ENCODE results near the gene SLC22A23.

The SLC22A23 gene

GRCh38 chr6:3418496-3419060 lies 38.3 kb downstream of the SLC22A23 start:
- intact Hi-C loops (cut with DNase I; ENCODE audit: low total_unique reads), result no loop called here
- H3K4me3 ChIP-seq, result no peak overlapping the region
- TF ChIP-seq, protein P1, sequence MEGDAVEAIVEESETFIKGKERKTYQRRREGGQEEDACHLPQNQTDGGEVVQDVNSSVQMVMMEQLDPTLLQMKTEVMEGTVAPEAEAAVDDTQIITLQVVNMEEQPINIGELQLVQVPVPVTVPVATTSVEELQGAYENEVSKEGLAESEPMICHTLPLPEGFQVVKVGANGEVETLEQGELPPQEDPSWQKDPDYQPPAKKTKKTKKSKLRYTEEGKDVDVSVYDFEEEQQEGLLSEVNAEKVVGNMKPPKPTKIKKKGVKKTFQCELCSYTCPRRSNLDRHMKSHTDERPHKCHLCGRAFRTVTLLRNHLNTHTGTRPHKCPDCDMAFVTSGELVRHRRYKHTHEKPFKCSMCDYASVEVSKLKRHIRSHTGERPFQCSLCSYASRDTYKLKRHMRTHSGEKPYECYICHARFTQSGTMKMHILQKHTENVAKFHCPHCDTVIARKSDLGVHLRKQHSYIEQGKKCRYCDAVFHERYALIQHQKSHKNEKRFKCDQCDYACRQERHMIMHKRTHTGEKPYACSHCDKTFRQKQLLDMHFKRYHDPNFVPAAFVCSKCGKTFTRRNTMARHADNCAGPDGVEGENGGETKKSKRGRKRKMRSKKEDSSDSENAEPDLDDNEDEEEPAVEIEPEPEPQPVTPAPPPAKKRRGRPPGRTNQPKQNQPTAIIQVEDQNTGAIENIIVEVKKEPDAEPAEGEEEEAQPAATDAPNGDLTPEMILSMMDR (IDR thresholded peaks at IDR 0.05), result no peak
- no peak for DNase-seq
- no peaks in the 10 kb centered on the region for H3K4me1 ChIP-seq
- no peaks in the 10 kb centered on the region for H3K27me3 ChIP-seq
- H3K36me3 ChIP-seq, result no peaks in the 10 kb centered on the region
- no peaks in the 10 kb centered on the region for H3K9me3 ChIP-seq
- H3K27ac ChIP-seq, result no peak overlapping the region

GRCh38 chr6:3417473-3417872 lies 39.4 kb downstream of the SLC22A23 start:
- no peaks in the 10 kb centered on the region for H3K36me3 ChIP-seq
- no peak for DNase-seq
- no peaks in the 10 kb centered on the region for H3K4me1 ChIP-seq
- TF ChIP-seq, protein P1 (IDR thresholded peaks at IDR 0.05), result no peak
- no peak overlapping the region for H3K4me3 ChIP-seq
- H3K27me3 ChIP-seq, result no peaks in the 10 kb centered on the region
- intact Hi-C loops (cut with DNase I; ENCODE audit: low total_unique reads), result no loop called here
- no peak overlapping the region for H3K27ac ChIP-seq
- peaks cover 0 to 3% (median 0%) of the 10 kb centered on the region in 3 donors for H3K9me3 ChIP-seq

GRCh38 chr6:3415490-3415889 lies 41.4 kb downstream of the SLC22A23 start:
- intact Hi-C loops (cut with DNase I; ENCODE audit: low total_unique reads), result no loop called here
- TF ChIP-seq, protein P1 (IDR thresholded peaks at IDR 0.05), result no peak
- H3K36me3 ChIP-seq, result no peaks in the 10 kb centered on the region
- H3K9me3 ChIP-seq, result peaks cover 0 to 3% (median 0%) of the 10 kb centered on the region in 3 donors
- H3K4me3 ChIP-seq, result no peak overlapping the region
- H3K27me3 ChIP-seq, result no peaks in the 10 kb centered on the region
- no peak overlapping the region for H3K27ac ChIP-seq
- no peaks in the 10 kb centered on the region for H3K4me1 ChIP-seq
- no peak for DNase-seq

GRCh38 chr6:3415082-3415453 lies 41.8 kb downstream of the SLC22A23 start:
- Histone ChIP-seq H3K9me3 (peaks cover 0 to 3% (median 0%) of the 10 kb centered on the region in 3 donors), H3K27ac (no peak overlapping the region), H3K27me3 (no peaks in the 10 kb centered on the region), H3K4me1 (no peaks in the 10 kb centered on the region), H3K4me3 (no peak overlapping the region), H3K36me3 (no peaks in the 10 kb centered on the region)
- intact Hi-C loops (cut with DNase I; ENCODE audit: low total_unique reads), result no loop called here
- DNase-seq, result no peak
- TF ChIP-seq, protein P1 (IDR thresholded peaks at IDR 0.05), result no peak

DNA sequence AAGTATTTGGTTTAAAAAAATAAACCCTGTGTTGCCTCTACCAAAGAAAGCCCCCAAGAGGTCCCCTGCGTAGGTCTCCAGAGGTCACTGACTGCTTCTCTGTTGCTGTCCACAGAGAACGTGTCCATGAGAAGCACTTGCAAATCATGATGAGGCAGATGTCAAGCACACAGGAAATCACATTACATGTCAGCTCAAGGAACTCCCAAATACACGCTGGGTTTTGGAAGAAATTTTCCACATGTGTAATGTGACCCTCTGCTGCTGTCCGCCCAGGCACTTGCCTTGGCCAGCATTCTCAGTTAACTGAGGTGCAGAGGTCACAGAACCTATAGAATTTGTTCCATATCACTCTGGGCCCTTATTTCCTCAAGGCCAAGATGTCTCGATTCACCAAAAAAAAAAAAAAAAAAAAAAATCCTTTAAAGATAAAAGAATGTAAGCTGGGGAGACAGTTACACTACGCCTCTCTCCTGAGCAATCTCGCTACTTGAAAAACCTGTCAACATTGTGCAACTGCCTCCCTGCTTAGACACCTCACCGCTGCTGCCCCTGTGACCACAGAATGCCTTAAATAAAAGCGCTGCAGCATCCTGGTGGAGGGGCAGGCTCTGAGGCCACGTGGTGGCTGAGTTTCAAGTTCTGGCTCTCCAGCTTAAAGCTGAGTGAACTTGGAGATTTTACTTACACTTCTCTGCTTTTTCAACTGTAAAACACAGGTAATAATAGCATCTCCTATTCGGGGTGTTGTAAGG lies 42.3 kb downstream of the SLC22A23 start:
- Histone ChIP-seq H3K4me3 (no peak overlapping the region), H3K27me3 (no peaks in the 10 kb centered on the region), H3K4me1 (no peaks in the 10 kb centered on the region), H3K36me3 (no peaks in the 10 kb centered on the region), H3K9me3 (peaks cover 0 to 3% (median 0%) of the 10 kb centered on the region in 3 donors), H3K27ac (no peak overlapping the region)
- TF ChIP-seq, protein P1 (IDR thresholded peaks at IDR 0.05), result no peak
- no peak for DNase-seq
- intact Hi-C loops (cut with DNase I; ENCODE audit: low total_unique reads), result no loop called here

Measured in tibial artery (tissue), 4 donors.